Measurements from ENCODE around the gene CDK5.

GRCh38 chr7:151014950-151015349 is 42.7 kb downstream of the CDK5 start:
- TF ChIP-seq ZNF274 (IDR thresholded peaks at IDR 0.05; ENCODE audit: low read depth, low read length) (no peak), POLR2A (IDR thresholded peaks at IDR 0.05; ENCODE audit: borderline replicate concordance, extremely low read depth, insufficient read depth, insufficient read length) (no peak), YY1 (IDR thresholded peaks at IDR 0.05; ENCODE audit: extremely low read depth, insufficient replicate concordance, low read depth, low read length) (no peak), EGR1 (IDR thresholded peaks at IDR 0.05; ENCODE audit: low read depth) (no peak), SRF (IDR thresholded peaks at IDR 0.05; ENCODE audit: low read depth) (no peak)

Data from HCT116 (cell line).